Activated CD8-positive, alpha-beta memory T cell treated with anti-CD3 and anti-CD28 coated beads, Interleukin-2, amount 50 U/mL, for 1 hour (primary cell): Measurements from ENCODE around the gene STMN1.
A peak's percentile ranks its signal among the peaks of the same experiment; 100 is the strongest.

ENCODE experiments used
- DNase-seq: peaks from one replicate; pipeline ENCODE4 v3.0.0-alpha.2; 2020; ENCODE audit errors: extremely low read depth

STMN1 gene

DNA sequence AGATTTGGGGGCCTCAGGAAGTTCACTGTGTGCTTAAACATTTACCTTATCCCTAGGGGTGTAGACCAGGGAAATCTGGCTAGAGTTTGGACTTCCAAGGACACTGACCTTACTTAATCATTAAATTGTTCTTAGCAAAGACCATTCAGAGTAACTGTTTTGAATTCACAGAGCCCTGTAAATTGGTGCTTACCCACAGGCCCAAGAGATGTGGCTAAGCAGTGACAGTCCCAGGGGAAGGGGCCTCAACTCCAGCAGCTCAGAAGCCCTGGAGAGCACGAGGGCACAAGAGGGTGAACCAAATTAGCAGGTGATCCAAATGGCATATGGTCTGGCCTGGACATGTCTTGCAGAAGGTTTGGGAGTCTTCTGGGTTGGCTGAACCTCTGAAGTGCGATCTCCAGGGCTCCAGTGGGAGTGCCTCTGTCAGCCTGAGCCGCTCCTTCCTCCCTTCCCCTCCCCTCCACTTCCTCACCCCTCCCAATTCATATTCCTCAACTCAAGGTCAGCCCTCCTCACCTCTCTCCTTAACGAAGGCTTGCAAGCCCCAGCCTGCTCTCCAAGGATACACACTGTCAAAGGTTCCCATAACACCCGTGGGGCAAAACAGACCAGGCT lies 35.0 kb downstream of the STMN1 start:
- no peak for DNase-seq

GRCh38 chr1:25870614-25871013 lies 35.6 kb downstream of the STMN1 start:
- no peak for DNase-seq

DNA sequence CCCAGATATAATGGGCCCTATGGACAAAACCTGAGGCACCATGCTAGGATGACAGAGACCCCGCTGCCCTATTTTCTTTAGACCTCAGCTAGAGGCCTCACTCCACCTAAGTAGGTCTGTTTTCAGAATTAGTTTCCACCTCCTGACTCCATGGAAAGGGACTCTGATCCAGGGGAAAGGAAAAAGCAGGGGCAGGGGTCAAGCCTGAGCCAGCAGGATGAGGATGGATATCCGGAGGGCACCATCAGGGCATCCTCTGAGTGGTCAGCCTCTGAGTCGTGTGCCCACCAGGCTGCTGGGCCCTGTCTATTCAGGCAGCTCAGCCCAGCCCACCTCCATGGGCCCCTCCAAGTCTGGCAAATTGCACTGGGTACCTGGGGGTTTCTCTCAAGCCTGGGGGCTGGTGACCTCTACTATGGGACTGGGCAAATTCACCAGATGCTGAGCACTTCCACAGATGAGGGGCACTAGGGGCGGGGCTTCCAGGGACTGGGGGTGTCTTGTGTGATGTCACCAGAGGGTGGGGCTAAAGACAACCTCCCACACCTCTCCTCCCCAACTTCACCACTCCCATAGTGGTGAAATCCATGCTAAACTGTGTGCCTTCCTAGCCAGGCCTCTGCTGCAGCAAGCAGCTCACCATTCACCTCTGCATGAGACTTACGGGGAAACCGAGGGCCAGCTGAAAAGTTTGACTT lies 36.2 kb downstream of the STMN1 start:
- no peak for DNase-seq

- DNase-seq = no peak
Observed at GRCh38 chr1:25867210-25867991, 38.8 kb downstream of the STMN1 start.

DNA sequence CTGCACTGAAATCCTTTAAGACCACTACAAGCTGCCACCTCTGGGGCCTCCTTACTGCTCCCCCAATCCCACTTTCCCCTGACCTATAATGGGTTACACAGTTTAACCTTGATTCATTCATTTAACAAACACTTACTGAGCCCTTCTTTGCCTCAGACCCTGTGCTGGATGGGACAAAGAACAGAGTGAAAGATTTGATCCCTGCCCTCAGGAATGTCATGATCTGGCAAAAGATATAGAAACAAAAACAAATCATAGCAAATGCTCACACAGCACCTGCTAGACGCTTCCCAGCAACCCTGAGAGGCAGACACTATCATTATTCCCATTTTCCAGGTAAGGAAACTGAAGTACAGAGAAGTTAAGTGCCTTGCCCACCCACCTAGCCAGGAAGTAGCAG lies 39.9 kb downstream of the STMN1 start:
- DNase-seq = no peak

GRCh38 chr1:25864434-25864833 lies 41.8 kb downstream of the STMN1 start:
- no peak for DNase-seq

DNA sequence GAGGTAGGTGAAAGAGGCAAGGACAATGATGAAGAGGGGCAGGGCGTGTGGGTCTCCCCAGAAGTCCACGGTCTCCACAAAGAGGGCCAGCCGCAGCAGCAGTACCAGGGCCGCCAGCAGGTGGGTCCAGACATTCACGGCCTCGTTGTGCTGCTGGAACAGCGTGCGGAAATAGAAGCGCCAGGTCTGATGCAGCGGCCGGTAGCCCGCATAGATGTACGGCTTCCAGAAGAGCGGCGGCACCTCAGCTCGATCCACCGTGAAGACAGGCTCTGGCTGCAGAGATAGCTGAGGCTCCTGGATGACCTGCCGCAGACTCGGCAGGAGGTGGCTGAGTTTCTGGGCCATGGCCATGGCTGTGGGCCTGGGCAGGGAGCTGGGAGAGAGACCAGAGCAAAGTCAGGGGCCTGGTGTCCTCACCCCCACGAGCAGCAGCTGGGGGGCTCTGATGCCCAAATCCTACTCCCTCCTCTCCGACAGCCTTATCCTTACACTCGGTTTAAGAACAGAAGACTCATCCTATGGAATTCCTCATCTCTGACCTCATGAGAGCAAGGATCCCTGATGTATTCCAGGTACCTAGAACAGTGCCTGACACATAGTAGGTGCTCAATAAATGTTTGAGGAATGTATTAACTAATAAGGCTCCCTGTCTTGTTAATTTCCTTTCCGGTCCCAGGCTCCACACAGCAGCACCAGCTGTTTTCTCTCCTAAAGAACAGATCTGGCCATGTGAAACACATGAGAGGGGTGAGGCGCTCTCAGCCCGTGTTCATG lies 42.5 kb downstream of the STMN1 start:
- no peak for DNase-seq

DNA sequence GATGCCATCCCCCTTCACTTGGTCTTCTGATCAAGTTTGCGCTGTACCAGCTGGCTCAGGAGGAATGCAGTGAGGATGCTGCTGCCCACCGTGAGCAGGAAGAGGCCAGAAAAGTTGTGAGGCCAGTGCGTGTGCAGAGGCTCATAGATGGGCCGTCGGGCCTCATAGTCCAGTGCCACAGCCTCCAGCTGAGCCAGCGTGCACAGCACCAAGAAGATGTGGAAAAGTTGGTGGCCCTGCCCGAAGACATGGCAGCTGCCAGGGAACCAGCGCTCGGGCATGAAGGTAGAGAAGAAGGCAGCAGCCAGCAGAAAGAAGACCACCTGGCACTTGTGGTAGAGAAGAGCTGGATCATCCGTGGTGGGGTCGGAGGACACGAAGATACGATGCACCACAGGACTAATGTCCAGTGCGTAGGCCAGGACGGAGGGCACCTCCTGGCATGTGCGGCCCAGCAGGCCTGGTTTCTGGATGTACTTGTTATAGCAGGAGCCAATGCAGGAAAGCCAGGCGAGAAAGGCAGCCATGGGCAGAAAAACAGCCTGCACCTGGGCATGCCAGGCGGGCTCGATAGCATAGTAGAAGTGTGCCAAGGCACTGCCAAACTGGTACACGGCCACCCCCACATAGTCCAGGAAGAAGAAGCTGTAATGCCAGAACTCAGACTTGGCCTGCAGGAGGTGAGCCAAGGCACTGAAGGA lies 43.3 kb downstream of the STMN1 start:
- no peak for DNase-seq

DNA sequence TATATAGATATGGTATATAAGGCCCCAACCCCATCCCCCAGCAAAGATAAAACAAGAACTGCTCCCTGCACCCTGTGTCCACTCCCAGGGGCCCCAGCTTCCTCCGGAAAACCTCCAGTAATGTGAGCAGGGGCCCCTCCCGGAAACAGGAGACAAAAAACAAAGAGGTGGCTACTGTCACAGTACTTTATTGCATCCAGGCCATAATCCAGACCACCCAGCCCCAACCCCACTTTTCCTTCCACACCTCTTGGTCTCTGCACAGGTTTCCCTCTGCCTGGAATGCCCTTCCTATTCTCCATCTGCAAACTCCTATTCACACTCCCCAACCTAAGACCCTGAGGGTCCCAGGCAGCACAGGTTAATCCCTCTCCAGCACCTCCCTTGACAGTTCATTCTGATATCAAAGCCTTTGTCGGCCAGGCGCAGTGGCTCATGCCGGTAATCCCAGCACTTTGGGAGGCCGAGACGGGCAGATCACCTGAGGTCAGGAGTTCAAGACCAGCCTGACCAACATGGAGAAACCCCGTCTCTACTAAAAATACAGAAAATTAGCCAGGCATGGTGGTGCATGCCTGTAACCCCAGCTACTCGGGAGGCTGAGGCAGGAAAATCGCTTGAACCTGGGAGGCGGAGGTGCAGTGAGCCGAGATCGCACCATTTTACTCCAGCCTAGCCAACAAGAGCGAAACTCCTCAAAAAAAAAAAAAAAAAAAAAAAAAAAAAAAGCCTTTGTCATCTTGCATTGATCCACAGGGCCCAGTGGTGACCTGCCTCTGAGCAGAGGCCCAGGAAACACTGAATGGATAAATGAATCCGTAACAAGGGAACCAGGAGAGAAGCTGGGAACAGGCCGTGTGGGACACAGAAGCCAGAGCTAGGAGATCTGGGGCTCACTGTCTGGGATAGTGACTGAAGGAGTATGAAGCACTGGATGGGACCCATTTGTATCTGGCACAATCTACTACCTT lies 44.6 kb downstream of the STMN1 start:
- DNase-seq = no peak

GRCh38 chr1:25858906-25859789 lies 47.1 kb downstream of the STMN1 start, which contains the start of gene AUNIP:
AUNIP (minus strand) TSS chr1:25859457; CDS start chr1:25859357, 100 bp downstream.
- DNase-seq = peak; percentile 69

DNA sequence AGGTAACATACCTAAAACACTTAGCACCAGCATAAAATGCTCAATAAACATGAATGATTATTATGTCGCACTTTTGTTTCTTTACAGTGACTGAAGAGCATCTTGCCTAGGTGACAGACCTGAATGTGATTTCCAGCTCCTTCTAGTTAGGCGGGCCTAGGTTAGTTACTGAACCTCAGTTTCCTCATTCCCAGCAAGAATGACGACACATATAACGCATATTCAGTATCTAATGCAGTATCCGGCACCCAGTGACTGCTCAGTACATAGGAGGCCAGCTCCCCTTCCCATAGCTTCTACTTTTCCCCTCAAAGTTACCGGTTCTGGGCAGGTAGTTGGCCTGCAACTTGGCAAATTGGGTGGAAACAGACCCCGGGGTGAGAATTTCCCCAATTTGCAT lies 47.7 kb downstream of the STMN1 start:
- no peak for DNase-seq

- no peak for DNase-seq
Observed at GRCh38 chr1:25856856-25857255, 49.4 kb downstream of the STMN1 start.

- DNase-seq = no peak
Observed at GRCh38 chr1:25854554-25854953, 51.7 kb downstream of the STMN1 start.
